RCC 7860 (cell line): ENCODE results near the gene F2RL2.

Experiments used
- DNase-seq: peaks from one replicate; pipeline ENCODE4 v3.0.0-alpha.2; 2015; ENCODE audit warnings: low spot score
- FAIRE-seq: peaks from 2 replicates; lab custom pipeline; 2012; peaks lifted over from hg19 to GRCh38; lab: Jason Lieb, UNC

F2RL2 gene, protein sequence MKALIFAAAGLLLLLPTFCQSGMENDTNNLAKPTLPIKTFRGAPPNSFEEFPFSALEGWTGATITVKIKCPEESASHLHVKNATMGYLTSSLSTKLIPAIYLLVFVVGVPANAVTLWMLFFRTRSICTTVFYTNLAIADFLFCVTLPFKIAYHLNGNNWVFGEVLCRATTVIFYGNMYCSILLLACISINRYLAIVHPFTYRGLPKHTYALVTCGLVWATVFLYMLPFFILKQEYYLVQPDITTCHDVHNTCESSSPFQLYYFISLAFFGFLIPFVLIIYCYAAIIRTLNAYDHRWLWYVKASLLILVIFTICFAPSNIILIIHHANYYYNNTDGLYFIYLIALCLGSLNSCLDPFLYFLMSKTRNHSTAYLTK

GRCh38 chr5:76622973-76623596, at the start of gene F2RL2:
F2RL2 (minus strand) TSS chr5:76623403; CDS start chr5:76623230, 173 bp downstream.
- FAIRE-seq (peak; percentile 77), DNase-seq (peak; percentile 66)

- no peak for FAIRE-seq
- DNase-seq: no peak
Observed at GRCh38 chr5:76672242-76672641, 49.0 kb upstream of the F2RL2 start.

- FAIRE-seq (no peak), DNase-seq (no peak)
Observed at GRCh38 chr5:76670508-76670907, 47.3 kb upstream of the F2RL2 start.

- DNase-seq: no peak
- FAIRE-seq: no peak
Observed at GRCh38 chr5:76669245-76669644, 46.0 kb upstream of the F2RL2 start.

DNA sequence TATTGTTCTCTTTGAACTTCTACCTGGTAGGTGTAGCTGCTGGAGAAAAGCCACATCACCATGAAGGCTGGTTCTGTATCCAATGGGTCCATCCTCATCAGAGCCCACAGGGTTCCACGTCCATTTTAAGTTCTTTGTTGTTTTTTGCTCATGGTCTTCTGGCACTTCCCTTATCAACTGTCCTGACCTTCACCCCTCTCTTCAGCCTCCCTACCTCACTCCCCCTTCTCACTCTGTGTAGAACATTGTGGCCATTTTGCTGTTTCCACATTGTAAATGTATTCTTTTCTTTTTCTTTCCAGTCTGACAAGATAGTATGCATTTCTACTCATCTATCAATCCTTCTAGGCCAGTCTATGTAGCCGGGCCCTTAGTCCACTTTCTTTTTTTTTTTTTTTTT, 44.3 kb upstream of the F2RL2 start:
- no peak for FAIRE-seq
- DNase-seq: no peak

GRCh38 chr5:76664079-76664478, 40.9 kb upstream of the F2RL2 start:
- DNase-seq: no peak
- FAIRE-seq: no peak

GRCh38 chr5:76663573-76663972, 40.4 kb upstream of the F2RL2 start:
- FAIRE-seq: no peak
- no peak for DNase-seq

- DNase-seq (no peak), FAIRE-seq (no peak)
Observed at GRCh38 chr5:76662521-76662920, 39.3 kb upstream of the F2RL2 start.

- no peak for FAIRE-seq
- no peak for DNase-seq
Observed at GRCh38 chr5:76660360-76660759, 37.2 kb upstream of the F2RL2 start.

- no peak for DNase-seq
- no peak for FAIRE-seq
Observed at GRCh38 chr5:76657683-76658311, 34.6 kb upstream of the F2RL2 start.

DNA sequence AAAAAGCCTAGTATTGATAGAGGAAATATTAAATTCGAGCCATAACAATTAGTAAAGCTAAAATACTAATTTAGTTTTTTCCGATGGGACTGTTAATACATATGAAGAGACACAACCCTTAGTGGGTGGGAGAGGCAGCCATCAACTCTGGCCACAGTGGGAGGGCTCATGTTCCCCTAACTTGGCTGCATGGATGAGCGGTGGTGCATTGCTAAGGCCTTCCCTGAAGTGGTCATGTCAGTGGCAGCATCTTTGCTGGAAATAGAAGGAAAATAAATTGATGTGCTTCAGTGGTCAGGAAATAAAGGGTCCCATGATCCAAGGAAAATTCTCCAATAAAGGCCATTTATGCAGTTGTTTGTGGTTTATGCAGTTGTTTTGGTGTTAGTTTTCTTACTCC, 33.9 kb upstream of the F2RL2 start:
- DNase-seq (peak; percentile 33), FAIRE-seq (peak; percentile 80)

DNA sequence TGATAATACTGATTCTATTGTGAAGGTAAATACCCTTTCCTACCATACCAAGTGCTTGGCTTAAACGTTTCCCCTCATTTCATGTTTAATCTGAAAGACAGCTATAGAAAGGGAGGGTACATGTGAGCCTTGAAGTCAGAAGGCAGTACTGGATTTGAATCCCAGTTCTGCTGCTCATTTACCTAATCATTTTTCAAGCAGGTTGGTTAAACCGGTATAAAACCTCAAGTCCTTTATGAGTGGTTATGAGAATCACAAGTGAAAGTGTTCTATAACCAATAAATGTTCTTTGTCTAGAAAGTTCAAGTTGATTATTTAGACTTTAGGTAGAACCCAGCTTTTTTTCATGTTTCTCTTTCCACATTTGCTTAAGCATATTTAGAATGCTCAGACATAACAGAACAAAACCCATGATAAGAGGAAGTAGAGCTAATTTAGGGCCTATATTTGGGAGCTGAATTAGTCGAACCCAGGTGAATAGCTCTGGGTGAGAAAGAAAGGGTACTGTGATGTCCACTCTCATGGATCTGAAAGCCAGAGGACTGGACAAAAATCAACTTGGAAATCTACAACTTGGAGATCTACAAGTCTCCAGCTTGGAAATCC, 29.7 kb upstream of the F2RL2 start:
- no peak for FAIRE-seq

GRCh38 chr5:76649140-76649539, 25.9 kb upstream of the F2RL2 start:
- no peak for FAIRE-seq
- DNase-seq: no peak

More for the DNA sequence above, 29.7 kb upstream of the F2RL2 start:
- no peak for DNase-seq

- FAIRE-seq: no peak
- DNase-seq: no peak
Observed at GRCh38 chr5:76643371-76643770, 20.2 kb upstream of the F2RL2 start.

GRCh38 chr5:76642390-76643040, 19.3 kb upstream of the F2RL2 start:
- no peak for FAIRE-seq
- no peak for DNase-seq

DNA sequence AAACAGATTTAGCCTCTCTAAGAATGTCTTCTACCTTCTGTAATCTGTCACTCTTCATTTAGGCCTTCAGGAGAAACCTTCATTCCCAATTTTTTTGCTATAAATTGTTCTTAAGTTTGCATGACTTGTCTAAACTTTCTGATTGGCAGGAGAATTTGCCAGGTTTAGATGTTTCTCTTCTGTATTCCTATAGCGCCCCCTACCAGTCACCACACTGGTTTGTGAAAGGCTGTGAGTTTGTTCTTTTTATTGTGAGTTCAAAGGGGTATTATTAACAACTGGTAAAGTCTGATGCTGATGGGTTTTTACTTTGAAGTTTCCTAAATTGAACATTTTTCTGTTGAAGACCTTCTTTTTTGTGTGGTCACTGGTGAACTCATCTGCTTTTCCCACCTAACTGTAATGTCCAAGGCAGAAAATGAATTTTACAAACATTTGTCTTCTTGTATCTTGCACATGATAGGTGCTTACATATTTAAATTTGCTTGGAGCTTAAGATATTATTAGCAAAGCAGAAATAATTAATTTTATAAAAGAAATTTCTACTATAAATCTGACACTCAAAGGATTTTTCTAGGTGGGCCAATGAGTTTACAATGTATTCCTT, 18.4 kb upstream of the F2RL2 start:
- FAIRE-seq: peak; percentile 26

GRCh38 chr5:76638479-76638878, 15.3 kb upstream of the F2RL2 start:
- no peak for FAIRE-seq
- DNase-seq: no peak

More for the DNA sequence above, 18.4 kb upstream of the F2RL2 start:
- peak; percentile 24 for DNase-seq

GRCh38 chr5:76637490-76637889, 14.3 kb upstream of the F2RL2 start:
- FAIRE-seq (no peak), DNase-seq (no peak)

GRCh38 chr5:76634661-76635060, 11.5 kb upstream of the F2RL2 start:
- FAIRE-seq: no peak

DNA sequence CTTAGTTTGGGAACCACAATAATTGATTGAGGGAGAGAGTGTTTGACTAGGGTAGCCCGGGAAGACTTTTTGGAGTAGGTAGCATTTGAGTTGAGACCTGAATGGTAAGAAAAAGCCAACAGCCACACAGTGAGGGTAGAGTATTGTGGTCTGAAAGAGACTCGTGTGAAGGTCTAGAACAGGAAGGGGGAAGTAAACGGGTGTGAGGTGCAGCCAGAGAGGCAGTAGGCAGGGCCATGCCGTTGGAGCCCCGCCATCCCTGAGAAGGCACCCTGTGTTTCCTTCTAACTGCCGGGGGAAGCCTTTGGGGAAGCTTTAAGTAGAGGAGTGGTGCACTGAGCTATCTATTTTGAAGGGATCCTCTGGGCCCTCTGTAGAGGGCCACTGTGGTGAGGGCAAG, 3.5 kb upstream of the F2RL2 start:
- DNase-seq (no peak), FAIRE-seq (no peak)

More at GRCh38 chr5:76634661-76635060, 11.5 kb upstream of the F2RL2 start:
- no peak for DNase-seq
